ENCODE data around the gene UBA5.

- peak; percentile 41 to 71 (median 60) for TF ChIP-seq CTCF (IDR thresholded peaks at IDR 0.05 in 4 of 5, conservative IDR thresholded peaks at IDR 0.05 in 1 of 5)
- no peak for TF ChIP-seq POLR2A (IDR thresholded peaks at IDR 0.05)
These were observed 61.5 kb downstream of the UBA5 start for GRCh38 chr3:132721479-132722164.

All from gastrocnemius medialis (tissue), 4 donors.